NB4 (cell line): ENCODE data around the gene SMCO4.

Experiments
- CTCF ChIP-seq: IDR thresholded peaks from one replicate; pipeline ENCODE4 v1.5.1; 2012; ENCODE audit warnings: low read depth, low read length
- MYC ChIP-seq: IDR thresholded peaks from 2 replicates; pipeline ENCODE4 v1.6.1; 2011; ENCODE audit warnings: low read depth, low read length
- POLR2A ChIP-seq: IDR thresholded peaks from 2 replicates; pipeline ENCODE4 v1.6.1; 2011; ENCODE audit warnings: mild to moderate bottlenecking; ENCODE audit not compliant: insufficient read length; ENCODE audit errors: extremely low read depth
- TF ChIP-seq, protein P1 (sequence below): IDR thresholded peaks from 2 replicates; pipeline ENCODE4 v1.6.1; 2011; ENCODE audit warnings: low read depth, low read length

DNA sequence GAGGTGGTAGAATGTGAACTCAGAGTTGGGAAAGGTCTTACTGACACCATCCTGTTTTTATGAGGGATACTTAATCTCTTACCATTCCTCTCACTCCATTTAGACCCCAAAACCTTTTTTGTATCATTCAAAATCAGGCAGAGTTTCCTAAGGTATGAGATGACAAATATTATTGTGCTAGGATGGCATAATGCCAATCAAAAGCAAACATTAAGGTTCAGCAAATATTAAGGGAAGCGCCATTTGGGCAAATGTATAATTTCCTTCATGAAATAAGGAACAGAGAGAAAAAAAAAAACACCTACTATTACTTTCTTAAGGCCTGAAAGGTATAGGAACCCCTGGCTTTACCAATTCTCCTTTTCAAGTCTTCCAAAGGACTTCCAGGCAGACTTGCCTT lies 62.4 kb downstream of the SMCO4 start:
- TF ChIP-seq POLR2A (no peak), CTCF (no peak), MYC (no peak)
- TF ChIP-seq, protein P1, sequence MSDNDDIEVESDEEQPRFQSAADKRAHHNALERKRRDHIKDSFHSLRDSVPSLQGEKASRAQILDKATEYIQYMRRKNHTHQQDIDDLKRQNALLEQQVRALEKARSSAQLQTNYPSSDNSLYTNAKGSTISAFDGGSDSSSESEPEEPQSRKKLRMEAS: no peak
